ENCODE measurements around the gene CIP2A.

The CIP2A gene

DNA sequence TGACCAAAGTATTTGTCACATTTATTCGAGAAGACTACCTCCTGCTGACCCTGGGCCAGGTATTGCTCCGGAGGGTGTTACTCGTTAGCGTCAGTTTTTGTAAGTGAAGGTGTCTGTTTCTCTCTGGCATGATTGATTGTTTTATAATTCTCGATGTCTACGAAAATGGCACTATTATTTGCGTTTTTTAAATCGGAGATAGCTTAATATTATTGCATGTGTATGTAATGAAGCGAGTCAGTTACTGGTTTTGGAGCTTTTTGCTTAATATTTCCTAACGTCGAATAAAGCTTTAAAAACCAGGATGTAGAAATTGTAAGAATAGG lies 723 bp upstream of the CIP2A start:
- Histone ChIP-seq H3K9ac (ENCODE audit: low read length) (peak overlapping the region; percentile 85), H3K27me3 (ENCODE audit: insufficient read depth, low read length) (no peaks in the 10 kb centered on the region), H3K9me2 (ENCODE audit: low read depth, low read length) (no peaks in the 10 kb centered on the region), H3K36me3 (ENCODE audit: insufficient read depth, low read length) (peaks cover 17% of the 10 kb centered on the region), H3K4me1 (ENCODE audit: insufficient read depth, low read length, severe bottlenecking) (peaks cover 51% of the 10 kb centered on the region), H3K9me3 (ENCODE audit: low read length) (no peaks in the 10 kb centered on the region), H3K27ac (ENCODE audit: low read depth, low read length, poor library complexity, severe bottlenecking) (peak overlapping the region; percentile 89), H2AFZ (ENCODE audit: low read length) (peak overlapping the region; percentile 18), H3K4me3 (ENCODE audit: low read depth, low read length, poor library complexity, severe bottlenecking) (peak overlapping the region; percentile 67), H3F3A (ENCODE audit: insufficient read depth, low read length) (no peaks in the 10 kb centered on the region), H3K4me2 (ENCODE audit: low read length) (peak overlapping the region; percentile 84), H4K20me1 (ENCODE audit: insufficient read depth, low read length) (no peaks in the 10 kb centered on the region), H3K79me2 (ENCODE audit: insufficient read depth, low read length) (peaks cover 50% of the 10 kb centered on the region)
- TF ChIP-seq EZH2 (IDR thresholded peaks at IDR 0.05; ENCODE audit: borderline replicate concordance, low read length) = no peak
- no peak for TF ChIP-seq CTCF (IDR thresholded peaks at IDR 0.05; ENCODE audit: low read length)

- H3K36me3 ChIP-seq (ENCODE audit: insufficient read depth, low read length) = peaks cover 31% of the 10 kb centered on the region
- H3K4me2 ChIP-seq (ENCODE audit: low read length) = peak overlapping the region; percentile 84
- H3K9me2 ChIP-seq (ENCODE audit: low read depth, low read length) = no peaks in the 10 kb centered on the region
- H2AFZ ChIP-seq (ENCODE audit: low read length) = no peak overlapping the region
- H4K20me1 ChIP-seq (ENCODE audit: insufficient read depth, low read length) = no peaks in the 10 kb centered on the region
- peak overlapping the region; percentile 89 for H3K27ac ChIP-seq (ENCODE audit: low read depth, low read length, poor library complexity, severe bottlenecking)
- peaks cover 61% of the 10 kb centered on the region for H3K79me2 ChIP-seq (ENCODE audit: insufficient read depth, low read length)
- TF ChIP-seq EZH2 (IDR thresholded peaks at IDR 0.05; ENCODE audit: borderline replicate concordance, low read length) = no peak
- TF ChIP-seq CTCF (IDR thresholded peaks at IDR 0.05; ENCODE audit: low read length) = no peak
- H3K4me3 ChIP-seq (ENCODE audit: low read depth, low read length, poor library complexity, severe bottlenecking) = peak overlapping the region; percentile 67
- no peaks in the 10 kb centered on the region for H3F3A ChIP-seq (ENCODE audit: insufficient read depth, low read length)
- H3K9me3 ChIP-seq (ENCODE audit: low read length) = no peaks in the 10 kb centered on the region
- peaks cover 51% of the 10 kb centered on the region for H3K4me1 ChIP-seq (ENCODE audit: insufficient read depth, low read length, severe bottlenecking)
- peak overlapping the region; percentile 85 for H3K9ac ChIP-seq (ENCODE audit: low read length)
- no peaks in the 10 kb centered on the region for H3K27me3 ChIP-seq (ENCODE audit: insufficient read depth, low read length)
Observed at GRCh38 chr3:108588601-108589000, 637 bp downstream of the CIP2A start.

GRCh38 chr3:108578064-108578463 lies 11.2 kb downstream of the CIP2A start:
- Histone ChIP-seq H3K9me3 (ENCODE audit: low read length) (no peaks in the 10 kb centered on the region), H3K4me2 (ENCODE audit: low read length) (no peak overlapping the region), H3K4me1 (ENCODE audit: insufficient read depth, low read length, severe bottlenecking) (no peaks in the 10 kb centered on the region), H4K20me1 (ENCODE audit: insufficient read depth, low read length) (no peaks in the 10 kb centered on the region), H3K79me2 (ENCODE audit: insufficient read depth, low read length) (no peaks in the 10 kb centered on the region), H3K36me3 (ENCODE audit: insufficient read depth, low read length) (peaks cover 93% of the 10 kb centered on the region), H3K4me3 (ENCODE audit: low read depth, low read length, poor library complexity, severe bottlenecking) (no peak overlapping the region), H3K9ac (ENCODE audit: low read length) (no peak overlapping the region), H3K9me2 (ENCODE audit: low read depth, low read length) (no peaks in the 10 kb centered on the region), H3K27me3 (ENCODE audit: insufficient read depth, low read length) (no peaks in the 10 kb centered on the region), H3K27ac (ENCODE audit: low read depth, low read length, poor library complexity, severe bottlenecking) (no peak overlapping the region), H3F3A (ENCODE audit: insufficient read depth, low read length) (0 out of 2 replicates have a peak, but pooled peaks cover 3% of the 10 kb centered on the region), H2AFZ (ENCODE audit: low read length) (no peak overlapping the region)
- TF ChIP-seq EZH2 (IDR thresholded peaks at IDR 0.05; ENCODE audit: borderline replicate concordance, low read length) (no peak), CTCF (IDR thresholded peaks at IDR 0.05; ENCODE audit: low read length) (no peak)
